Measurements from ENCODE around the gene GUSB. TPM values are rescaled to one million over a fixed set of nuclear protein-coding genes. Genes with fewer than 3 reads are reported as not detected.

GUSB gene
- total RNA-seq, 4 donors from 2014 or later: 10.7 to 27.1 (median 20.7) TPM

GRCh38 chr7:65923316-65923715 lies 58.7 kb downstream of the GUSB start:
- no peaks in the 10 kb centered on the region for H3K4me1 ChIP-seq

DNA sequence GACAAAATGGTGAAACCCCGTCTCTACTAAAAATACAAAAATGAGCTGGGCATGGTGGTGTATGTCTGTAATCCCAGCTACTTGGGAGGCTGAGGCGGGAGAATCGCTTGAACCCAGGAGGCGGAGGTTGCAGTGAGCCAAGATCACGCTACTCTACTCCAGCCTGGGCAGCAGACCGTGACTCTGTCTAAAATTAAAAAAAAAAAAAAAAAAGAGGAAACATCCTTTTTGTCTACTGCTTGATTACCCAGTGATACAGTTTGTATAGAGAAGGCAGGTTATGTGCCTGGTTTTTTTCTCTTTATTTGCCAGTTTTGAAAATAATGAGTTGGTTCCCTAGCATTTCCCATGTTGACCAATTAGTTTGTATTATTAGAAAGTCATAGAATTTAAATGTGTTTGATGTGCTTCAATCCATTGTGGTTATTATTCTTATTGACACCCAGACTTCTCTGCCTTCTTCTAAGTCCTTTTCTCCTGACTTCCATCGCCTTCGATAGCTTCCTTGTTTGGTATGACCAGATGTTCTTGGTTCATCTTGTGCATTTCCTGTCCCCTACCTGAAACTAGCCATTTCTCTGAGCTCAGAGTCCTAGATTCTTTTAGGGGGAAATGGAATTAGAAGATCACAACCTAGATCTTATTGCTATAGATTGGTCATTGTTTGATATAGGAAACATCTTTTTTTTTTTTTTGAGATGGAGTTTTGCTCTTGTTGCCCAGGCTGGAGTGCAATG lies 65.9 kb downstream of the GUSB start:
- H3K4me1 ChIP-seq: no peaks in the 10 kb centered on the region
- H3K27me3 ChIP-seq: no peaks in the 10 kb centered on the region
- 91% methylated on average over 8 of the region's 8 CpGs for WGBS
- TF ChIP-seq POLR2A (IDR thresholded peaks at IDR 0.05): no peak
- TF ChIP-seq EP300 (IDR thresholded peaks at IDR 0.05): no peak
- TF ChIP-seq, protein P1, sequence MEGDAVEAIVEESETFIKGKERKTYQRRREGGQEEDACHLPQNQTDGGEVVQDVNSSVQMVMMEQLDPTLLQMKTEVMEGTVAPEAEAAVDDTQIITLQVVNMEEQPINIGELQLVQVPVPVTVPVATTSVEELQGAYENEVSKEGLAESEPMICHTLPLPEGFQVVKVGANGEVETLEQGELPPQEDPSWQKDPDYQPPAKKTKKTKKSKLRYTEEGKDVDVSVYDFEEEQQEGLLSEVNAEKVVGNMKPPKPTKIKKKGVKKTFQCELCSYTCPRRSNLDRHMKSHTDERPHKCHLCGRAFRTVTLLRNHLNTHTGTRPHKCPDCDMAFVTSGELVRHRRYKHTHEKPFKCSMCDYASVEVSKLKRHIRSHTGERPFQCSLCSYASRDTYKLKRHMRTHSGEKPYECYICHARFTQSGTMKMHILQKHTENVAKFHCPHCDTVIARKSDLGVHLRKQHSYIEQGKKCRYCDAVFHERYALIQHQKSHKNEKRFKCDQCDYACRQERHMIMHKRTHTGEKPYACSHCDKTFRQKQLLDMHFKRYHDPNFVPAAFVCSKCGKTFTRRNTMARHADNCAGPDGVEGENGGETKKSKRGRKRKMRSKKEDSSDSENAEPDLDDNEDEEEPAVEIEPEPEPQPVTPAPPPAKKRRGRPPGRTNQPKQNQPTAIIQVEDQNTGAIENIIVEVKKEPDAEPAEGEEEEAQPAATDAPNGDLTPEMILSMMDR (IDR thresholded peaks at IDR 0.05): no peak
- no peak for TF ChIP-seq POLR2AphosphoS5 (IDR thresholded peaks at IDR 0.05)
- no peak overlapping the region for H3K4me3 ChIP-seq
- H3K9me3 ChIP-seq: no peaks in the 10 kb centered on the region
- DNase-seq (ENCODE audit: low spot score in 2 of 2): no peak
- no peaks in the 10 kb centered on the region for H3K36me3 ChIP-seq
- no peak overlapping the region for H3K27ac ChIP-seq

More at GRCh38 chr7:65923316-65923715, 58.7 kb downstream of the GUSB start:
- Histone ChIP-seq H3K4me3 (no peak overlapping the region), H3K27ac (no peak overlapping the region), H3K27me3 (no peaks in the 10 kb centered on the region), H3K36me3 (no peaks in the 10 kb centered on the region), H3K9me3 (no peaks in the 10 kb centered on the region)
- TF ChIP-seq, protein P1 (IDR thresholded peaks at IDR 0.05): no peak
- TF ChIP-seq POLR2A (IDR thresholded peaks at IDR 0.05) (no peak), EP300 (IDR thresholded peaks at IDR 0.05) (no peak), POLR2AphosphoS5 (IDR thresholded peaks at IDR 0.05) (no peak)
- DNase-seq (ENCODE audit: low spot score in 2 of 2): no peak
- 94% methylated on average over 4 of the region's 4 CpGs for WGBS

GRCh38 chr7:65912237-65912636 lies 69.8 kb downstream of the GUSB start:
- WGBS: 95% methylated on average over 7 of the region's 7 CpGs
- Histone ChIP-seq H3K4me3 (no peak overlapping the region), H3K9me3 (no peaks in the 10 kb centered on the region), H3K36me3 (no peaks in the 10 kb centered on the region), H3K27ac (no peak overlapping the region), H3K4me1 (peaks cover 3% of the 10 kb centered on the region), H3K27me3 (no peaks in the 10 kb centered on the region)
- DNase-seq (ENCODE audit: low spot score in 2 of 2): no peak
- TF ChIP-seq, protein P1 (IDR thresholded peaks at IDR 0.05): no peak
- no peak for TF ChIP-seq POLR2A (IDR thresholded peaks at IDR 0.05)
- TF ChIP-seq POLR2AphosphoS5 (IDR thresholded peaks at IDR 0.05): no peak
- no peak for TF ChIP-seq EP300 (IDR thresholded peaks at IDR 0.05)

Other genes starting within 250 kb of the GUSB start
- gene VKORC1L1, start 109.1 kb downstream of the GUSB start, total RNA-seq: 10 to 100 TPM; 21.5 to 27.6 (median 24.2) TPM
- gene ASL, start 93.6 kb upstream of the GUSB start, total RNA-seq: 10 to 100 TPM; 14.3 to 30.8 (median 22.4) TPM
- gene CRCP, start 132.6 kb upstream of the GUSB start, total RNA-seq: 10 to 100 TPM; 33.8 to 67.2 (median 42.8) TPM
- 10 to 100 TPM in 2 of 4 donors, 1 to 10 TPM in 2; 5.2 to 20.0 (median 8.2) TPM for gene TPST1, start 223.1 kb upstream of the GUSB start, total RNA-seq